HepG2 (cell line): ENCODE measurements around the gene ATAD3C. TPM values are rescaled to one million over a fixed set of nuclear protein-coding genes. Genes with fewer than 3 reads are reported as not detected.

Source experiments
- CCAR2 ChIP-seq: fragments of 200-400 bp; formaldehyde crosslinking; optimal IDR thresholded peaks from 2 replicates; pipeline ENCODE3; 2018; ENCODE audit warnings: low read depth, mild to moderate bottlenecking, low read length, moderate library complexity
- EP300 ChIP-seq, 3 experiments: sonication (generic) in 1 of 3; formaldehyde crosslinking in 1 of 3; IDR thresholded peaks; 2 replicates each; pipeline versions ENCODE4 v1.5.1 to v1.6.1; 2011 to 2020; ENCODE audit warnings: low read depth in 2 of 3, low read length in 2 of 3, borderline replicate concordance in 1 of 3, improper control_type of control experiment in 1 of 3, mild to moderate bottlenecking in 1 of 3, missing genetic modification reagents in 1 of 3, moderate library complexity in 1 of 3
- GATA4 ChIP-seq: sonication (generic); IDR thresholded peaks from 2 replicates; pipeline ENCODE4 v1.6.1; 2016; ENCODE audit warnings: antibody characterized with exemption, low read depth, borderline replicate concordance
- GATAD1 ChIP-seq: IDR thresholded peaks from 2 replicates; pipeline ENCODE4 v1.6.1; 2016; ENCODE audit warnings: missing genetic modification reagents, missing compliant biosample characterization
- HOXD1 ChIP-seq: sonication (generic); formaldehyde crosslinking; IDR thresholded peaks from 2 replicates; pipeline ENCODE4 v1.5.0; 2020; ENCODE audit warnings: missing genetic modification reagents
- KLF12 ChIP-seq: sonication (generic); formaldehyde crosslinking; IDR thresholded peaks from 2 replicates; pipeline ENCODE4 v1.4.0; 2020; ENCODE audit warnings: missing genetic modification reagents, borderline replicate concordance
- MAZ ChIP-seq, 2 experiments: sonication (generic) in 1 of 2; formaldehyde crosslinking in 1 of 2; IDR thresholded peaks; 2 replicates each; pipeline versions ENCODE4 v1.5.0 to v1.6.1; 2012 to 2020; ENCODE audit warnings: low read depth in 2 of 2, mild to moderate bottlenecking in 2 of 2, borderline replicate concordance in 1 of 2, improper control_type of control experiment in 1 of 2, low read length in 1 of 2, missing genetic modification reagents in 1 of 2, moderate library complexity in 1 of 2
- NCOR1 ChIP-seq: fragments of 200-600 bp; sonication (generic); IDR thresholded peaks from 2 replicates; pipeline ENCODE4 v1.7.0; 2017; ENCODE audit warnings: antibody characterized with exemption, low read length, borderline replicate concordance
- NFYC ChIP-seq: IDR thresholded peaks from 2 replicates; pipeline ENCODE4 v1.6.1; 2016; ENCODE audit warnings: missing genetic modification reagents, missing compliant biosample characterization
- THAP11 ChIP-seq: IDR thresholded peaks from 2 replicates; pipeline ENCODE4 v1.6.1; 2016; ENCODE audit warnings: missing biosample characterization, missing genetic modification reagents
- ZBTB1 ChIP-seq: sonication (generic); formaldehyde crosslinking; IDR thresholded peaks from 2 replicates; pipeline ENCODE4 v1.4.0; 2020; ENCODE audit warnings: missing genetic modification reagents, borderline replicate concordance
- ZC3H4 ChIP-seq: sonication (generic); formaldehyde crosslinking; IDR thresholded peaks from 2 replicates; pipeline ENCODE4 v1.4.0; 2020; ENCODE audit warnings: missing genetic modification reagents, borderline replicate concordance
- ZNF12 ChIP-seq: sonication (generic); formaldehyde crosslinking; IDR thresholded peaks from 2 replicates; pipeline ENCODE4 v1.5.0; 2020; ENCODE audit warnings: missing genetic modification reagents
- ZNF264 ChIP-seq: sonication (generic); formaldehyde crosslinking; IDR thresholded peaks from 2 replicates; pipeline ENCODE4 v1.4.0; 2020; ENCODE audit warnings: missing genetic modification reagents
- ZNF367 ChIP-seq: sonication (generic); formaldehyde crosslinking; IDR thresholded peaks from 2 replicates; pipeline ENCODE4 v1.4.0; 2020; ENCODE audit warnings: missing genetic modification reagents, borderline replicate concordance
- ZNF407 ChIP-seq: sonication (generic); formaldehyde crosslinking; IDR thresholded peaks from one replicate; pipeline ENCODE4 v1.5.1; 2020; ENCODE audit warnings: mild to moderate bottlenecking, missing genetic modification reagents; ENCODE audit errors: not compliant biosample characterization
- ZNF772 ChIP-seq: sonication (generic); formaldehyde crosslinking; IDR thresholded peaks from 2 replicates; pipeline ENCODE4 v1.5.0; 2020; ENCODE audit warnings: mild to moderate bottlenecking, missing genetic modification reagents
- polyA plus RNA-seq, 8 experiments: library from polyadenylated mRNA; depleted of rRNA in 3 of 8; stranded (reverse) in 7 of 8; unstranded in 1 of 8; fragments of >200 nt; fragmentation: Illumina TruSeq in 4 of 8; extraction: Trizol in 4 of 8; gene quantifications; 2 replicates each; pipeline versions ENCODE4 v1.2.1 to v1.2.3, GENCODE V29; 2011 to 2016; ENCODE audit warnings: low read depth in 4 of 8, missing spikeins in 1 of 8, mixed read lengths in 1 of 8; ENCODE audit not compliant: insufficient read depth in 1 of 8
- total RNA-seq, 5 experiments: library from RNA; depleted of rRNA; stranded (reverse); fragments of >200 nt; fragmentation: Illumina TruSeq; extraction: Trizol; gene quantifications; 2 replicates each; pipeline ENCODE4 v1.2.3, GENCODE V29; 2016; ENCODE audit warnings: low read depth in 1 of 5
- TF ChIP-seq, protein P1 (sequence below): sonication (generic); formaldehyde crosslinking; conservative IDR thresholded peaks from 2 replicates; pipeline ENCODE4 v1.4.0; 2020; ENCODE audit warnings: missing genetic modification reagents
- TF ChIP-seq, protein P2 (sequence below): sonication (generic); formaldehyde crosslinking; conservative IDR thresholded peaks from 2 replicates; pipeline ENCODE4 v1.8.0; 2022; ENCODE audit warnings: low read depth, missing genetic modification reagents

ATAD3C gene
- total and polyA plus RNA-seq, 2 of the 13 experiments (the other 11 are each of a cell fraction or from before 2014, with no cell fraction given): 2.4 to 3.2 TPM

DNA sequence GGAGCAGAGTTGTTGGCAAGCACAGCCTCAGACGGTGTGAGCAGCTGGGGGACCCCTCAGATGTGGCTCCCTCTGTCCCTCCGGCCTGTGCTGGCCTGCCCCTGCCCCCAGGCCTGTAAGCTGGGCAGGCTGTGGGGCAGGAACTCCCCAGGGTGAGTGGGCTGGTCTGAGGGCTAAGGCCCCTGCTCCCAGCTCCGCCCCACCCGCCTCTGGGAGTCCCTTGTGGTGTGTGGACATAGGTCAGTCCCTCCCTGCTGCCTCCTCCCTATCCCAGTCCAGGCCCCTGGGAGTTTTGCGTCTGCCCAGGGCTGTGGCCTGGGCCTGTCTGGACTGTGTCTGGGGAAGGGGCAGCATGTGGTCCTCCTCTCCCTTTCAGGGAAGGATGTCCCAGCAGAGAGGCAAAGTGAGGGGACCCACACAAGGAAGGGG lies 17.6 kb upstream of the ATAD3C start (continued):
- TF ChIP-seq GATAD1: peak; percentile 53; the same call in 1 of the 2 replicates
- TF ChIP-seq GATA4: no peak
- TF ChIP-seq MAZ (IDR thresholded peaks at IDR 0.05; ENCODE audit: borderline replicate concordance, low read depth, low read length): peak; percentile 93; the same call in 1 of the 2 replicates
- peak; percentile 86 for TF ChIP-seq MAZ (CRISPR knock-in tag; IDR thresholded peaks at IDR 0.05; ENCODE audit: low read depth)
- TF ChIP-seq ZNF12 (CRISPR knock-in tag): peak; percentile 48; the same call in 1 of the 2 replicates
- peak; percentile 83 for TF ChIP-seq ZNF772 (CRISPR knock-in tag)
- no peak for TF ChIP-seq HOXD1 (CRISPR knock-in tag)
- no peak; the same call in 1 of the 2 replicates for TF ChIP-seq NCOR1
- no peak for TF ChIP-seq CCAR2
- peak in 1 of 2 experiments; percentile 31; a peak in 1 of 4 replicates for TF ChIP-seq EP300 (IDR thresholded peaks at IDR 0.05; ENCODE audit: low read depth in 2 of 2, low read length in 2 of 2)
- TF ChIP-seq EP300 (CRISPR knock-in tag; IDR thresholded peaks at IDR 0.05; ENCODE audit: borderline replicate concordance): peak; percentile 11; the same call in 1 of the 2 replicates
- no peak for TF ChIP-seq ZBTB1 (CRISPR knock-in tag)
- TF ChIP-seq ZC3H4: peak; percentile 77; the same call in 1 of the 2 replicates
- TF ChIP-seq ZNF367 (CRISPR knock-in tag): no peak
- peak; percentile 73; the same call in 1 of the 2 replicates for TF ChIP-seq THAP11
- no peak; the same call in 1 of the 2 replicates for TF ChIP-seq NFYC (CRISPR knock-in tag)
- no peak; the same call in 1 of the 2 replicates for TF ChIP-seq ZNF264 (CRISPR knock-in tag)
- TF ChIP-seq KLF12: no peak
- TF ChIP-seq ZNF407 (CRISPR knock-in tag): peak; percentile 90
- TF ChIP-seq, protein P1, sequence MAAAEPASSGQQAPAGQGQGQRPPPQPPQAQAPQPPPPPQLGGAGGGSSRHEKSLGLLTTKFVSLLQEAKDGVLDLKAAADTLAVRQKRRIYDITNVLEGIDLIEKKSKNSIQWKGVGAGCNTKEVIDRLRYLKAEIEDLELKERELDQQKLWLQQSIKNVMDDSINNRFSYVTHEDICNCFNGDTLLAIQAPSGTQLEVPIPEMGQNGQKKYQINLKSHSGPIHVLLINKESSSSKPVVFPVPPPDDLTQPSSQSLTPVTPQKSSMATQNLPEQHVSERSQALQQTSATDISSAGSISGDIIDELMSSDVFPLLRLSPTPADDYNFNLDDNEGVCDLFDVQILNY (CRISPR knock-in tag): no peak
- TF ChIP-seq, protein P2, sequence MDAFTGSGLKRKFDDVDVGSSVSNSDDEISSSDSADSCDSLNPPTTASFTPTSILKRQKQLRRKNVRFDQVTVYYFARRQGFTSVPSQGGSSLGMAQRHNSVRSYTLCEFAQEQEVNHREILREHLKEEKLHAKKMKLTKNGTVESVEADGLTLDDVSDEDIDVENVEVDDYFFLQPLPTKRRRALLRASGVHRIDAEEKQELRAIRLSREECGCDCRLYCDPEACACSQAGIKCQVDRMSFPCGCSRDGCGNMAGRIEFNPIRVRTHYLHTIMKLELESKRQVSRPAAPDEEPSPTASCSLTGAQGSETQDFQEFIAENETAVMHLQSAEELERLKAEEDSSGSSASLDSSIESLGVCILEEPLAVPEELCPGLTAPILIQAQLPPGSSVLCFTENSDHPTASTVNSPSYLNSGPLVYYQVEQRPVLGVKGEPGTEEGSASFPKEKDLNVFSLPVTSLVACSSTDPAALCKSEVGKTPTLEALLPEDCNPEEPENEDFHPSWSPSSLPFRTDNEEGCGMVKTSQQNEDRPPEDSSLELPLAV: no peak
